SK-N-SH treated with all-trans-retinoic acid at 6 μM for 48 hours (cell line): ENCODE results near the gene CDH4.

Experiments
- ARNTL ChIP-seq: fragments of 450-650 bp; formaldehyde crosslinking; IDR thresholded peaks from 2 replicates; pipeline ENCODE4 v1.5.0; 2020; ENCODE audit warnings: low read depth, mild to moderate bottlenecking, moderate library complexity, borderline replicate concordance
- ISL1 ChIP-seq: fragments of 250-450 bp; sonication (Bioruptor Pico); IDR thresholded peaks from 2 replicates; pipeline ENCODE4 v2.1.2; 2022; ENCODE audit warnings: mild to moderate bottlenecking, moderate library complexity
- RARB ChIP-seq: fragments of 250-450 bp; sonication (Bioruptor Pico); IDR thresholded peaks from 2 replicates; pipeline ENCODE4 v1.8.0; 2021; ENCODE audit warnings: mild to moderate bottlenecking, moderate library complexity
- ZNF8 ChIP-seq: fragments of 450-650 bp; formaldehyde crosslinking; IDR thresholded peaks from 2 replicates; pipeline ENCODE4 v1.5.0; 2020; ENCODE audit warnings: mild to moderate bottlenecking, moderate library complexity
- TF ChIP-seq, protein P1 (sequence below): fragments of 250-450 bp; sonication (Bioruptor Pico); IDR thresholded peaks from 2 replicates; pipeline ENCODE4 v1.8.0; 2020; ENCODE audit warnings: mild to moderate bottlenecking, moderate library complexity, borderline replicate concordance
- TF ChIP-seq, protein P2 (sequence below): fragments of 250-450 bp; sonication (Bioruptor Pico); IDR thresholded peaks from 2 replicates; pipeline ENCODE4 v1.5.1; 2020; ENCODE audit warnings: low read depth, mild to moderate bottlenecking, moderate library complexity

DNA sequence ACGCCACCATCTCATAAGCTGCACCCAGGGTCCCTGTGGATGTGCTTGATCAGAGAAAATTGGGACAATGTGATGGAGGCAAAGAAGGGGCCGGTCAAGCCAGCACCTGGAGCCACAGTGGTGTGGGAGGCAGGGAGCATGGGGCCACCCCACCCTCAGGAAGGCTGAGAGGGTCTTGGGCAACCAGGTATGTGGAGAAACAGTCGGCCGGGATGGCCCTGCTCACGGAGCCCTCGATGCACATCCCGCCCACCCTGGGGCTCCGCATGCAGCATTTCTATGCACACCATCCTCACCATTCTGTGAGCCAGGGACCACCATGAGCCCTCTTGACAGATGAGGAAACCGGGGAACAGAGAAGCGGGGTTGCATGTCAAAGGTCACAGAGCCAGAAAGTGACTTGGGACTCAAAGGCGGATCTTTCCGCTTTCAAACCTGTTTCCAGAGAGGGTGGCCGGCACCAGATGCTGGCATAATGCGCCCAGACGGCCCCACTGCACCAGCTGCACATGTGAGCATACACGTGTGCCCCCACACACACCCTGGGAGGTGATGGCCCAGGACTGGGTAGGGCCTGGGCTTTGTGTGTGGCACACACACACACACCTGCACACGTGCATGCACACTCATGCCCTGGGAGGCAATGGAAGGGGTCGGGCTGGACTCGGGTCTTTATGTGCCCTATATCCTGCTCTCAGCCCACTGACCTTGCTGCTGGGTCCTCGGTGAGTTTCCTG is 415.2 kb downstream of the CDH4 start:
- TF ChIP-seq ISL1 (CRISPR knock-in tag): no peak
- TF ChIP-seq, protein P1, sequence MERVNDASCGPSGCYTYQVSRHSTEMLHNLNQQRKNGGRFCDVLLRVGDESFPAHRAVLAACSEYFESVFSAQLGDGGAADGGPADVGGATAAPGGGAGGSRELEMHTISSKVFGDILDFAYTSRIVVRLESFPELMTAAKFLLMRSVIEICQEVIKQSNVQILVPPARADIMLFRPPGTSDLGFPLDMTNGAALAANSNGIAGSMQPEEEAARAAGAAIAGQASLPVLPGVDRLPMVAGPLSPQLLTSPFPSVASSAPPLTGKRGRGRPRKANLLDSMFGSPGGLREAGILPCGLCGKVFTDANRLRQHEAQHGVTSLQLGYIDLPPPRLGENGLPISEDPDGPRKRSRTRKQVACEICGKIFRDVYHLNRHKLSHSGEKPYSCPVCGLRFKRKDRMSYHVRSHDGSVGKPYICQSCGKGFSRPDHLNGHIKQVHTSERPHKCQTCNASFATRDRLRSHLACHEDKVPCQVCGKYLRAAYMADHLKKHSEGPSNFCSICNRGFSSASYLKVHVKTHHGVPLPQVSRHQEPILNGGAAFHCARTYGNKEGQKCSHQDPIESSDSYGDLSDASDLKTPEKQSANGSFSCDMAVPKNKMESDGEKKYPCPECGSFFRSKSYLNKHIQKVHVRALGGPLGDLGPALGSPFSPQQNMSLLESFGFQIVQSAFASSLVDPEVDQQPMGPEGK (CRISPR knock-in tag): no peak
- TF ChIP-seq, protein P2, sequence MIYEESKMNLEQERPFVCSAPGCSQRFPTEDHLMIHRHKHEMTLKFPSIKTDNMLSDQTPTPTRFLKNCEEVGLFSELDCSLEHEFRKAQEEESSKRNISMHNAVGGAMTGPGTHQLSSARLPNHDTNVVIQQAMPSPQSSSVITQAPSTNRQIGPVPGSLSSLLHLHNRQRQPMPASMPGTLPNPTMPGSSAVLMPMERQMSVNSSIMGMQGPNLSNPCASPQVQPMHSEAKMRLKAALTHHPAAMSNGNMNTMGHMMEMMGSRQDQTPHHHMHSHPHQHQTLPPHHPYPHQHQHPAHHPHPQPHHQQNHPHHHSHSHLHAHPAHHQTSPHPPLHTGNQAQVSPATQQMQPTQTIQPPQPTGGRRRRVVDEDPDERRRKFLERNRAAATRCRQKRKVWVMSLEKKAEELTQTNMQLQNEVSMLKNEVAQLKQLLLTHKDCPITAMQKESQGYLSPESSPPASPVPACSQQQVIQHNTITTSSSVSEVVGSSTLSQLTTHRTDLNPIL (CRISPR knock-in tag): no peak
- TF ChIP-seq ARNTL: no peak
- no peak for TF ChIP-seq RARB (CRISPR knock-in tag)
- no peak for TF ChIP-seq ZNF8 (CRISPR knock-in tag)
